WERI-Rb-1 (cell line): ENCODE measurements around the gene ACR.
"Not testable (repeated sequence)": the region's sequence is repeated elsewhere in the genome, so short reads cannot be mapped to it uniquely, and the experiment has no call there.

Experiments
- DNase-seq: peaks from one replicate; pipeline ENCODE4 v3.0.0-alpha.2; 2020
- H3K27ac ChIP-seq: fragments of 250-450 bp; sonication (Bioruptor Pico); 2 replicates; pipeline ENCODE4 v1.5.1; 2020; ENCODE audit warnings: mild to moderate bottlenecking, moderate library complexity
- H3K27me3 ChIP-seq: fragments of 250-450 bp; sonication (Bioruptor Pico); 2 replicates; pipeline ENCODE4 v1.5.1; 2021; ENCODE audit warnings: mild to moderate bottlenecking, low read depth, moderate library complexity; ENCODE audit not compliant: insufficient read depth, severe bottlenecking
- H3K36me3 ChIP-seq: fragments of 250-450 bp; sonication (Bioruptor Pico); 2 replicates; pipeline ENCODE4 v1.5.1; 2020; ENCODE audit warnings: mild to moderate bottlenecking, moderate library complexity
- H3K4me3 ChIP-seq: 2 replicates; pipeline ENCODE4 v1.5.1; 2011; ENCODE audit warnings: low read depth, mild to moderate bottlenecking, control low read depth, low read length
- H3K9me3 ChIP-seq: fragments of 250-450 bp; sonication (Bioruptor Pico); 2 replicates; pipeline ENCODE4 v1.5.1; 2021; ENCODE audit warnings: mild to moderate bottlenecking, moderate library complexity; ENCODE audit not compliant: severe bottlenecking
- CTCF ChIP-seq: IDR thresholded peaks from 2 replicates; pipeline ENCODE4 v1.5.1; 2011; ENCODE audit warnings: low read depth, mild to moderate bottlenecking, control low read depth, inconsistent platforms, low read length

ACR gene

DNA sequence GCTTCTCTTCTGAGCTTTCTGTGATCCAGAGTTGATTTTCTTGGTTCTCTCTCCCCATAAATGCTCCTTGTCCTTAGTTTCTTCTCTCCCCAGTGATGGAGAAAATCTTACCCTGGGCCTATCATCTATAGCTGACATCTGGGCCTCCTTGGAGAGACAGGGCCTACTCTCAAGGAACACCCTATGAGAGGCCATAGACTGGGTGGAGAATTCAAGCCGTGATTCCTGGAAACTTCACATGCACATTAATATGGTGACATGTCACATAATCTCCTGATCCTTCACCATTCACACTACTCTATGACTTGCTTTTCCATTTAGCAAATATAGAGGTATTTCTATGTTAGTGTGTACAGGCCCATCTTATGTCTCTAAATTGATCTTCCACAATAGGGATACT lies 9.5 kb downstream of the ACR start:
- H3K36me3 ChIP-seq, DNase-seq, H3K27me3 ChIP-seq, H3K9me3 ChIP-seq, H3K4me3 ChIP-seq, H3K27ac ChIP-seq: not testable (repeated sequence)

GRCh38 chr22:50748630-50749029 lies 10.6 kb downstream of the ACR start:
- not testable (repeated sequence) for DNase-seq, H3K4me3 ChIP-seq, H3K36me3 ChIP-seq, H3K27me3 ChIP-seq, H3K9me3 ChIP-seq, H3K27ac ChIP-seq

DNA sequence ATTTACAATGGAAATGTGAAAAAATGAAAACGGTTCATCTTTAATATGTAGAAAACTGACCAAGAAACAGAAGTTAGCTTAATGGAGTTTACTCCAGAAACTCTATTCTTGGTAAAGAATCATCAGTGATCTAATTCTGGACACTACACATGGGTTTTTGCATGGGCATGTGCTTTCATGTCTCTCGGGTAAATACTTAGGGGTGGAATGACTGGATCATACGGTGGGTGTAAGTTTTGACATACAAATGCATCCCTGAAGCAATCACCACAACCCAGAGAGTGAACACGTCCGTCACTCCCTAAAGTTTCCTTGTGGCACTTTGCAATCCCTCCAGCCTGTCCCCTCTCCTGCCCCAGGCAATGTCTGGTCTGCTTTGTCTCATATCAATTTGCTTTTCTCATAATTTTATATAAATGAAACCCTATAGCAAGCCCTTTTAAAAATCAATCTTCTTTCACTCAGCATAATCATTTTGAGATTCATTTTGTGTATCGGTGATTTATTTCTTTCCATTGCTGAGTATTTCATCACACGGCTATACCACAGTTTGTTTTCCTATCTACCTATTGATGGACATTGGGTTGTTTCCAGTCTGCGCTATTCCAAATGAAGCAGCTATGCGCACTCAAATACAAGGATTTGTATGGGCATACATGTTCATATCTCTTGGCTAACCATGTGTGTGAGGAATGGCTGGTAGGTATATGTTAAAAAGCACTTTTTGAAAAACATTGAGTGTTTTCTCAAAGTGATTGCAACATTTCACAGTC lies 11.5 kb downstream of the ACR start:
- not testable (repeated sequence) for H3K9me3 ChIP-seq, H3K36me3 ChIP-seq, H3K4me3 ChIP-seq, H3K27ac ChIP-seq, H3K27me3 ChIP-seq, DNase-seq

DNA sequence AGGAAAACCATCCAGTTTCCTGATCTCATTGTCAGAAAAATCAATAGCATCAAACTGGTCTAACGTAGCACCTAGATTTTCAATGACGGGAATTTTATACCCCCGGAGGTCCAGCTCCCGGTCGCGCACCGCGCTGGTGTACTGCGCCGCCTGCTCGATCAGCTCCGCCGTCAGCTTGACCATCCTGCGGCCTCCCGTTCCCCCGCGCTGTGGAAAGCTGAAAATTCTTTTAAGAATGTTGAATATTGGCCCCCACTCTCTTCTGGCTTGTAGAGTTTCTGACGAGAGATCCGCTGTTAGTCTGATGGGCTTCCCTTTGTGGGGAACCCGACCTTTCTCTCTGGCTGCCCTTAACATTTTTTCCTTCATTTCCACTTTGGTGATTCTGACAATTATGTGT lies 17.2 kb downstream of the ACR start:
- H3K4me3 ChIP-seq, H3K27me3 ChIP-seq, H3K27ac ChIP-seq, DNase-seq, H3K36me3 ChIP-seq: not testable (repeated sequence)
- H3K9me3 ChIP-seq, result peaks cover 11% of the 10 kb centered on the region

DNA sequence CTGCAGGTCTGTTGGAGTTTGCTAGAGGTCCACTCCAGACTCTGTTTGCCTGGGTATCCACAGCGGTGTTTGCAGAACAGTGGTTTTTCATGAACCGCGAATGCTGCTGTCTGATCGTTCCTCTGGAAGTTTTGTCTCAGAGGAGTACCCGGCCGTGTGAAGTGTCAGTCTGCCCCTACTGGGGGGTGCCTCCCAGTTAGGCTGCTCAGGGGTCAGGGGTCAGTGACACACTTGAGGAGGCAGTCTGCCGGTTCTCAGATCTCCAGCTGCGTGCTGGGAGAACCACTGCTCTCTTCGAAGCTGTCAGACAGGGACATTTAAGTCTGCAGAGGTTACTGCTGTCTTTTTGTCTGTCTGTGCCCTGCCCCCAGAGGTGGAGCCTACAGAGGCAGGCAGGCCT lies 18.4 kb downstream of the ACR start:
- not testable (repeated sequence) for H3K36me3 ChIP-seq, DNase-seq, H3K9me3 ChIP-seq, H3K27ac ChIP-seq, H3K27me3 ChIP-seq, H3K4me3 ChIP-seq

DNA sequence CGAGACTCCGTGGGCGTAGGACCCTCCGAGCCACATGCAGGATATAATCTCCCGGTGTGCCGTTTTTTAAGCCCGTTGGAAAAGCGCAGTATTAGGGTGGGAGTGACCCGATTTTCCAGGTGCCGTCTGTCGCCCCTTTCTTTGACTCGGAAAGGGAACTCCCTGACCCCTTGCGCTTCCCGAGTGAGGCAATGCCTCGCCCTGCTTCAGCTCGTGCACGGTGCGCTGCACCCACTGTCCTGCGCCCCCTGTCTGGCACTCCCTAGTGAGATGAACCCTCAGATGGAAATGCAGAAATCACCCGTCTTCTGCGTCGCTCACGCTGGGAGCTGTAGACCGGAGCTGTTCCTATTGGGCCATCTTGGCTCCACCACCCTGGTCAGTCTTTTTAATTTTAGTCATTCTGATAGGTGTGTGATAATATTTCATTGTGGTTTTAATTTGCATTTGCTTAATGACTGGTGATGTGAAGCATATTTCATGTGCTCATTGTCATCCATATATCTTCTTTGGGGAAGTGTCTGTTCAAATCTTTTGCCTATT lies 19.0 kb downstream of the ACR start:
- not testable (repeated sequence) for H3K36me3 ChIP-seq, H3K27me3 ChIP-seq, H3K9me3 ChIP-seq
- Histone ChIP-seq H3K4me3 (peak overlapping the region; percentile 37), H3K27ac (peak overlapping the region; percentile 67)
- TF ChIP-seq CTCF, result peak; percentile 38
- DNase-seq, result peak; percentile 59

- not testable (repeated sequence) for H3K4me3 ChIP-seq, H3K27ac ChIP-seq, DNase-seq, H3K27me3 ChIP-seq, H3K9me3 ChIP-seq, H3K36me3 ChIP-seq
These were observed 21.8 kb downstream of the ACR start for GRCh38 chr22:50759597-50760341.

DNA sequence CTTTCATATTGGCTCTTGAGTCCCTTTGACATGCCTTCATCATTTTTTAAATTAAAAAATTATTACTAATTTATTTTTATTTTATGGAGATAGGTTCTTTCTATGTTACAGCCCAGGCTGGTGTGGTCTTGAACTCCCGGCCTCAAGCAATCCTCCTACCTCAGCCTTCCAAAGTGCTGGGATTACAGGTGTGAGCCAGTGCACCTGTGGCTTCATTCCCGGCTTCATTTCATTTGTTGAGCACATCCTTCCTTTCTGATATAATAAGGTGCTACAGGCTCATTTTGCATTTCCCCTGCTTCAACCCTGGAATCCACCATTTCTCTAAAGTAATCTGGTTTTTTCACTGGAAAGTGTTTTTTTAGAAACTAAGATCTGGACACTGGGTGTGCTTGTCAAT lies 23.8 kb downstream of the ACR start:
- not testable (repeated sequence) for DNase-seq, H3K9me3 ChIP-seq, H3K27ac ChIP-seq, H3K27me3 ChIP-seq, H3K4me3 ChIP-seq, H3K36me3 ChIP-seq

- H3K4me3 ChIP-seq, H3K36me3 ChIP-seq, DNase-seq, H3K9me3 ChIP-seq, H3K27me3 ChIP-seq, H3K27ac ChIP-seq: not testable (repeated sequence)
These were observed 26.3 kb downstream of the ACR start for GRCh38 chr22:50764288-50764687.

DNA sequence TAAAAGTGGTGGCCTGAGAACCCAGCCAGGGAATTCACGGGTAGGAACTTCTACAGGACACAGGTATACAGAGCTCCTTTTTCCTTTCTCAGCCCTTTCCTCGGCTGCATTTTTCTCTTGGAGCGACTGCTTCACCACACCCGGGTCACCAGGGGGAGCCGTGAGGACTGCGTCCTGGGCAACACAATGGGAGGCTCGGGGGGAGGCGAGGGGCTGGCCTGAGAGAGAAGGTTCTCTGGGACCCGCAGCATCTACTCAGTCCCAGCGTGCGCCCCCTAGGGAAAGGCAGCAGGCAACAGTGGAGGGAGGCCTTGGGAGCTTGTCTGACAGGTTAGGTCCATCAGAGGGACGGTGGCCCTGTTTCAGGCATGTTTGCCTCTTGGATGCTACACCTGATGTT lies 37.1 kb downstream of the ACR start:
- DNase-seq, result peak; percentile 94
- not testable (repeated sequence) for H3K9me3 ChIP-seq

DNA sequence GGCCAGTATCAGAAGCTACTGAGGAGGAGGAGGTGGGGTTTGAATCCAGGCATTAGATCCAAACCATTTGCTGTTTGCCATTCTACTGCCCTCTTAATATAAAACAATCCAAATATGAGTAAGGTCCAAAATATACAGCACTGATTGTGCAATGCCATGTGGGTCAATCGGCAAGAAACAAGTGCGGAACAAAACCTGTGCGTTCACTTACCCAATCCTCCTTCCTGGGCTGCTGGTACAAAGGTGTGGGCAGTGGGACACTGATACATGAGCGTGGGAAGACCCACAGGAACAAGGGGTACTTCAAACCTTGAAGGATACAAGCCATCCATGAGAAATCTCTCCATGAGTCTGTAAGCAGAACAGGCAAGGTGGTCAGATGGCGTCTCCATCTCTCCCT lies 39.6 kb downstream of the ACR start:
- not testable (repeated sequence) for H3K36me3 ChIP-seq, H3K27me3 ChIP-seq, H3K27ac ChIP-seq, H3K9me3 ChIP-seq, DNase-seq, H3K4me3 ChIP-seq

More for the DNA sequence above, 37.1 kb downstream of the ACR start:
- peak; percentile 79 for TF ChIP-seq CTCF
- H3K4me3 ChIP-seq, H3K36me3 ChIP-seq, H3K27ac ChIP-seq, H3K27me3 ChIP-seq: not testable (repeated sequence)

DNA sequence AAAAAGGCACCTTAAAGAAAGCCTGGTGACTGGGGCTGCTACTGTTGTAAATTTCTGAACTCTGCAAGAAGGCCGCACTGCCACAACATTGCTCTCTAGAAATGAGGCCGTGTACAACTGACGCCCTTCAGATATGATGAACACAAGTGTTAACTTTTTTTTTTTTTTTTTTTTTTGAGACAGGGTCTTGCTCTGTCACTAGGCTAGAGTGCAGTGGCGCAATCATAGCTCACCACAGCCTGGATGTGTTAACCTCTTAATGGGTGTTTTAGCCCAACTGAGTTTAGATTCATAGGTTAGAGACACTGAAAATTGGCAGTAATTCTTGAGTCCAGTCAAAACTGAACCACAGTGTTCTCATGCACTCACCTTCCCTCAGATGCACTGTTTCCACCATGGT lies 42.2 kb downstream of the ACR start:
- not testable (repeated sequence) for H3K9me3 ChIP-seq, H3K27me3 ChIP-seq, H3K36me3 ChIP-seq, DNase-seq, H3K27ac ChIP-seq, H3K4me3 ChIP-seq
